WTC11 (cell line): ENCODE measurements around the gene KRT32. TPM values are rescaled to one million over a fixed set of nuclear protein-coding genes. Genes with fewer than 3 reads are reported as not detected.

Experiments used
- ATAC-seq: fragments of 200-7000 bp; cut with Tn5 transposase; 2 replicates; pipeline ENCODE4 v1.10.0; 2021; ENCODE audit warnings: mild to moderate bottlenecking, moderate library complexity
- CTCF ChIA-PET: fragments of 300-600 bp; sonication (Branson Sonifier 250); formaldehyde crosslinking; loops from one replicate; lab custom pipeline; 2021; ENCODE audit warnings: antibody characterized with exemption; lab: Charles Lee
- POLR2A ChIA-PET: fragments of 350-600 bp; sonication (Branson Sonifier 250); formaldehyde crosslinking; loops from one replicate; lab custom pipeline; 2021; ENCODE audit warnings: antibody characterized with exemption; lab: Charles Lee
- DNase-seq: peaks from one replicate; pipeline ENCODE4 v3.0.0; 2021; ENCODE audit warnings: low spot score
- H3K27ac Mint-ChIP-seq: 2 replicates; pipeline ENCODE4 v1.8.0; 2021; ENCODE audit warnings: mixed read lengths
- H3K27me3 Mint-ChIP-seq: 2 replicates; pipeline ENCODE4 v1.8.0; 2021; ENCODE audit warnings: low read depth, mild to moderate bottlenecking, moderate library complexity, mixed read lengths
- H3K36me3 Mint-ChIP-seq: 2 replicates; pipeline ENCODE4 v1.8.0; 2021; ENCODE audit warnings: mixed read lengths
- H3K4me1 Mint-ChIP-seq: 2 replicates; pipeline ENCODE4 v1.8.0; 2022; ENCODE audit warnings: mixed read lengths
- H3K4me3 Mint-ChIP-seq: 2 replicates; pipeline ENCODE4 v1.8.0; 2021; ENCODE audit warnings: mild to moderate bottlenecking, moderate library complexity, mixed read lengths
- H3K9me3 Mint-ChIP-seq: 2 replicates; pipeline ENCODE4 v1.8.0; 2021; ENCODE audit warnings: mixed read lengths
- AFF4 ChIP-seq: sonication (generic); formaldehyde crosslinking; IDR thresholded peaks from 2 replicates; pipeline ENCODE4 v1.8.1; 2023; ENCODE audit warnings: mild to moderate bottlenecking, missing genetic modification reagents, borderline replicate concordance
- CBFB ChIP-seq: sonication (generic); formaldehyde crosslinking; IDR thresholded peaks from 2 replicates; pipeline ENCODE4 v1.8.1; 2022; ENCODE audit warnings: mild to moderate bottlenecking, low read depth, missing genetic modification reagents
- EMX1 ChIP-seq: fragments of 250-450 bp; sonication (Bioruptor Pico); IDR thresholded peaks from 2 replicates; pipeline ENCODE4 v1.8.0; 2021; ENCODE audit warnings: mild to moderate bottlenecking
- FOXK1 ChIP-seq: sonication (generic); formaldehyde crosslinking; IDR thresholded peaks from 2 replicates; pipeline ENCODE4 v1.8.0; 2022; ENCODE audit warnings: mild to moderate bottlenecking, moderate library complexity, missing genetic modification reagents
- FOXP1 ChIP-seq: sonication (generic); formaldehyde crosslinking; IDR thresholded peaks from 2 replicates; pipeline ENCODE4 v1.8.0; 2022; ENCODE audit warnings: missing genetic modification reagents, mild to moderate bottlenecking, moderate library complexity, borderline replicate concordance
- GABPB1 ChIP-seq: sonication (generic); formaldehyde crosslinking; IDR thresholded peaks from 2 replicates; pipeline ENCODE4 v1.8.1; 2023; ENCODE audit warnings: mild to moderate bottlenecking, missing genetic modification reagents
- JAZF1 ChIP-seq: fragments of 250-450 bp; sonication (Bioruptor Pico); IDR thresholded peaks from 2 replicates; pipeline ENCODE4 v1.9.0; 2021; ENCODE audit warnings: moderate library complexity, mild to moderate bottlenecking, inconsistent platforms
- KAT7 ChIP-seq: sonication (generic); formaldehyde crosslinking; IDR thresholded peaks from 2 replicates; pipeline ENCODE4 v1.8.1; 2023; ENCODE audit warnings: missing genetic modification reagents, mild to moderate bottlenecking, borderline replicate concordance
- MXD4 ChIP-seq: fragments of 250-450 bp; sonication (Bioruptor Pico); IDR thresholded peaks from 2 replicates; pipeline ENCODE4 v1.8.0; 2021; ENCODE audit warnings: mild to moderate bottlenecking, moderate library complexity, borderline replicate concordance
- MYBL2 ChIP-seq: sonication (generic); formaldehyde crosslinking; IDR thresholded peaks from 2 replicates; pipeline ENCODE4 v1.8.1; 2023; ENCODE audit warnings: mild to moderate bottlenecking, moderate library complexity, missing genetic modification reagents
- NFE2L1 ChIP-seq: sonication (generic); formaldehyde crosslinking; IDR thresholded peaks from 2 replicates; pipeline ENCODE4 v1.8.1; 2023; ENCODE audit warnings: missing genetic modification reagents
- NR2C2 ChIP-seq: sonication (generic); formaldehyde crosslinking; IDR thresholded peaks from 2 replicates; pipeline ENCODE4 v1.8.0; 2022; ENCODE audit warnings: mild to moderate bottlenecking, missing genetic modification reagents
- OVOL2 ChIP-seq: fragments of 250-450 bp; sonication (Bioruptor Pico); IDR thresholded peaks from 2 replicates; pipeline ENCODE4 v1.9.0; 2021; ENCODE audit warnings: mild to moderate bottlenecking, borderline replicate concordance
- PRRX2 ChIP-seq: fragments of 250-450 bp; sonication (Bioruptor Pico); IDR thresholded peaks from 2 replicates; pipeline ENCODE4 v1.8.0; 2021; ENCODE audit warnings: mild to moderate bottlenecking
- RELA ChIP-seq: sonication (generic); formaldehyde crosslinking; IDR thresholded peaks from 2 replicates; pipeline ENCODE4 v1.8.1; 2022; ENCODE audit warnings: missing genetic modification reagents, mild to moderate bottlenecking, borderline replicate concordance
- SMAD3 ChIP-seq: sonication (generic); formaldehyde crosslinking; IDR thresholded peaks from 2 replicates; pipeline ENCODE4 v1.8.0; 2022; ENCODE audit warnings: missing genetic modification reagents, mild to moderate bottlenecking, borderline replicate concordance
- STAT6 ChIP-seq: sonication (generic); formaldehyde crosslinking; conservative IDR thresholded peaks from 2 replicates; pipeline ENCODE4 v1.8.1; 2023; ENCODE audit warnings: mild to moderate bottlenecking, low read depth, missing genetic modification reagents, moderate library complexity
- TEAD4 ChIP-seq: sonication (generic); formaldehyde crosslinking; IDR thresholded peaks from 2 replicates; pipeline ENCODE4 v1.8.0; 2022; ENCODE audit warnings: mild to moderate bottlenecking, missing genetic modification reagents
- TP53 ChIP-seq: sonication (generic); formaldehyde crosslinking; IDR thresholded peaks from 2 replicates; pipeline ENCODE4 v1.8.1; 2023; ENCODE audit warnings: mild to moderate bottlenecking, missing genetic modification reagents
- ZNF121 ChIP-seq: sonication (generic); formaldehyde crosslinking; IDR thresholded peaks from 2 replicates; pipeline ENCODE4 v1.8.0; 2023; ENCODE audit warnings: missing genetic modification reagents
- ZNF263 ChIP-seq: sonication (generic); formaldehyde crosslinking; IDR thresholded peaks from 2 replicates; pipeline ENCODE4 v1.8.1; 2022; ENCODE audit warnings: low read depth, mild to moderate bottlenecking, moderate library complexity, missing genetic modification reagents
- ZNF423 ChIP-seq: fragments of 250-450 bp; sonication (Bioruptor Pico); IDR thresholded peaks from 2 replicates; pipeline ENCODE4 v2.1.2; 2022; ENCODE audit warnings: mild to moderate bottlenecking, moderate library complexity
- ZNF532 ChIP-seq: fragments of 250-450 bp; sonication (Bioruptor Pico); IDR thresholded peaks from 2 replicates; pipeline ENCODE4 v1.9.0; 2021; ENCODE audit warnings: mild to moderate bottlenecking, borderline replicate concordance
- total RNA-seq: library from RNA; stranded (reverse); gene quantifications from 3 replicates; pipeline ENCODE4 v1.2.3, GENCODE V29; 2021
- TF ChIP-seq, protein P1 (sequence below): sonication (generic); formaldehyde crosslinking; IDR thresholded peaks from 2 replicates; pipeline ENCODE4 v1.8.1; 2023; ENCODE audit warnings: mild to moderate bottlenecking, missing genetic modification reagents

The KRT32 gene
- total RNA-seq, 1 experiment from 2014 or later: not detected

- POLR2A ChIA-PET: no interaction called here
- H3K9me3 Mint-ChIP-seq: peaks cover 13% of the 10 kb centered on the region
- no peak for DNase-seq
- H3K4me1 Mint-ChIP-seq: no peaks in the 10 kb centered on the region
- CTCF ChIA-PET: interaction anchor here (0.8 to 1.5 kb wide), 2 partner anchors 74 to 173 kb away, joined by 3 read pairs; no protein-coding TSS in a partner anchor
- H3K4me3 Mint-ChIP-seq: no peak overlapping the region
- no peaks in the 10 kb centered on the region for H3K27me3 Mint-ChIP-seq
- H3K27ac Mint-ChIP-seq: no peak overlapping the region
- TF ChIP-seq NR2C2 (CRISPR knock-in tag): no peak
- no peak for TF ChIP-seq TP53 (CRISPR knock-in tag)
- TF ChIP-seq RELA (CRISPR knock-in tag): no peak
- TF ChIP-seq CBFB (CRISPR knock-in tag): no peak
- no peak for TF ChIP-seq NFE2L1 (CRISPR knock-in tag)
- no peak for TF ChIP-seq STAT6 (CRISPR knock-in tag)
- no peak for TF ChIP-seq ZNF532 (CRISPR knock-in tag)
- no peak for TF ChIP-seq FOXK1 (CRISPR knock-in tag)
- no peak for TF ChIP-seq SMAD3 (CRISPR knock-in tag)
- TF ChIP-seq JAZF1 (CRISPR knock-in tag): no peak
- TF ChIP-seq ZNF263 (CRISPR knock-in tag): no peak
- no peak for TF ChIP-seq OVOL2
- TF ChIP-seq MYBL2 (CRISPR knock-in tag): no peak
- no peak for TF ChIP-seq EMX1 (CRISPR knock-in tag)
- no peaks in the 10 kb centered on the region for H3K36me3 Mint-ChIP-seq
- ATAC-seq: no peak
Measured at GRCh38 chr17:41475421-41475820, 8.2 kb upstream of the KRT32 start.

- no peaks in the 10 kb centered on the region for H3K4me1 Mint-ChIP-seq
- POLR2A ChIA-PET: no interaction called here
- no peak overlapping the region for H3K27ac Mint-ChIP-seq
- no peaks in the 10 kb centered on the region for H3K27me3 Mint-ChIP-seq
- ATAC-seq: no peak
- CTCF ChIA-PET: interaction anchor here (1.2 to 1.5 kb wide), 2 partner anchors 74 to 174 kb away, joined by 3 to 4 read pairs; no protein-coding TSS in a partner anchor
- H3K36me3 Mint-ChIP-seq: no peaks in the 10 kb centered on the region
- DNase-seq: no peak
- no peak for TF ChIP-seq MXD4
- TF ChIP-seq TEAD4 (CRISPR knock-in tag): no peak
- TF ChIP-seq, protein P1, sequence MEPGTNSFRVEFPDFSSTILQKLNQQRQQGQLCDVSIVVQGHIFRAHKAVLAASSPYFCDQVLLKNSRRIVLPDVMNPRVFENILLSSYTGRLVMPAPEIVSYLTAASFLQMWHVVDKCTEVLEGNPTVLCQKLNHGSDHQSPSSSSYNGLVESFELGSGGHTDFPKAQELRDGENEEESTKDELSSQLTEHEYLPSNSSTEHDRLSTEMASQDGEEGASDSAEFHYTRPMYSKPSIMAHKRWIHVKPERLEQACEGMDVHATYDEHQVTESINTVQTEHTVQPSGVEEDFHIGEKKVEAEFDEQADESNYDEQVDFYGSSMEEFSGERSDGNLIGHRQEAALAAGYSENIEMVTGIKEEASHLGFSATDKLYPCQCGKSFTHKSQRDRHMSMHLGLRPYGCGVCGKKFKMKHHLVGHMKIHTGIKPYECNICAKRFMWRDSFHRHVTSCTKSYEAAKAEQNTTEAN (CRISPR knock-in tag): no peak
- TF ChIP-seq AFF4 (CRISPR knock-in tag): no peak
- TF ChIP-seq KAT7 (CRISPR knock-in tag): no peak
- TF ChIP-seq FOXP1 (CRISPR knock-in tag): no peak
- TF ChIP-seq PRRX2 (CRISPR knock-in tag): no peak
- TF ChIP-seq ZNF423 (CRISPR knock-in tag): no peak
- TF ChIP-seq ZNF121 (CRISPR knock-in tag): no peak
- no peak for TF ChIP-seq EMX1 (CRISPR knock-in tag)
- no peak for TF ChIP-seq GABPB1 (CRISPR knock-in tag)
- no peak for TF ChIP-seq FOXK1 (CRISPR knock-in tag)
- peaks cover 13% of the 10 kb centered on the region for H3K9me3 Mint-ChIP-seq
- H3K4me3 Mint-ChIP-seq: no peak overlapping the region
Measured at GRCh38 chr17:41474863-41475262, 7.7 kb upstream of the KRT32 start.
